ENCODE results near the gene GATA1. TPM values are rescaled to one million over a fixed set of nuclear protein-coding genes. Genes with fewer than 3 reads are reported as not detected.

GATA1 gene
- total RNA-seq, 4 donors from 2014 or later: not detected

DNA sequence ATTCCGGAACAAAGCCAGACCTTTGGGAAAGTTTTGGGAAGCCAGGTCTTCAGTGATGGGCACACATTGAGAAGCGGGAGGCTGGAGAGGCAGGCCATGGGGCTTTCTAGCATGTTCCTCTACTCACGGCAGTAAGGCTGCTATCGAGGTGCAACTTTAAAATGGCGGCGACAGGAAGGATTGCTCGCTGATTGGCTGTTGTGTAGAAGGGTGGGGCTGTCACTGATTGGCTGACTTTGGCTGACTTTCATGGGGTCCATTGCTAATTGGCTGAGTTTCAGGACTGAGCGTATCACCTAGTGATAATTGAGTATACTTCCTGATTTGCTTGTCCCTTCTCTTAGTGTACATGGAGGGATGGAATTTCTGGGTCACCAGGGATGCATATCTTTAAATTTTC, 44.6 kb upstream of the GATA1 start:
- TF ChIP-seq CTCF (IDR thresholded peaks at IDR 0.05) (no peak), POLR2A (IDR thresholded peaks at IDR 0.05) (no peak), EP300 (IDR thresholded peaks at IDR 0.05; ENCODE audit: low read depth) (no peak), POLR2AphosphoS5 (IDR thresholded peaks at IDR 0.05) (no peak)
- DNase-seq: no peak
- no peak overlapping the region for H3K27ac ChIP-seq
- no peaks in the 10 kb centered on the region for H3K36me3 ChIP-seq
- H3K4me1 ChIP-seq: peaks cover 0 to 6% (median 0%) of the 10 kb centered on the region in 4 donors
- in situ Hi-C loops (cut with MboI; ENCODE audit: low pct_ligation_motif_present in 1 of 4, low pct_unique_long_range_greater_than_20kb in 1 of 4, low sequenced_read_pairs in 3 of 4): no loop called here
- 95% methylated on average over 8 of the region's 8 CpGs; no CpG with 5 or more reads in 1 of the 2 donors for WGBS, 2 donors (ENCODE audit: low coverage in 1 of 2)
- intact Hi-C loops (cut with DNase I; ENCODE audit: low total_unique reads): no loop called here
- no peaks in the 10 kb centered on the region for H3K27me3 ChIP-seq
- H3K9me3 ChIP-seq: no peaks in the 10 kb centered on the region
- H3K4me3 ChIP-seq: no peak overlapping the region

GRCh38 chrX:48745222-48745621, 41.2 kb upstream of the GATA1 start:
- intact Hi-C loops (cut with DNase I; ENCODE audit: low total_unique reads): no loop called here
- no peak for TF ChIP-seq EP300 (IDR thresholded peaks at IDR 0.05; ENCODE audit: low read depth)
- Histone ChIP-seq H3K4me1 (no peaks in the 10 kb centered on the region), H3K36me3 (no peaks in the 10 kb centered on the region), H3K27me3 (no peaks in the 10 kb centered on the region), H3K27ac (no peak overlapping the region), H3K4me3 (no peak overlapping the region), H3K9me3 (no peaks in the 10 kb centered on the region)
- in situ Hi-C loops (cut with MboI; ENCODE audit: low pct_ligation_motif_present in 1 of 4, low pct_unique_long_range_greater_than_20kb in 1 of 4, low sequenced_read_pairs in 3 of 4): no loop called here
- WGBS, 2 donors (ENCODE audit: low coverage in 1 of 2): 81% methylated on average over 4 of the region's 4 CpGs; no CpG with 5 or more reads in 1 of the 2 donors
- DNase-seq: no peak

DNA sequence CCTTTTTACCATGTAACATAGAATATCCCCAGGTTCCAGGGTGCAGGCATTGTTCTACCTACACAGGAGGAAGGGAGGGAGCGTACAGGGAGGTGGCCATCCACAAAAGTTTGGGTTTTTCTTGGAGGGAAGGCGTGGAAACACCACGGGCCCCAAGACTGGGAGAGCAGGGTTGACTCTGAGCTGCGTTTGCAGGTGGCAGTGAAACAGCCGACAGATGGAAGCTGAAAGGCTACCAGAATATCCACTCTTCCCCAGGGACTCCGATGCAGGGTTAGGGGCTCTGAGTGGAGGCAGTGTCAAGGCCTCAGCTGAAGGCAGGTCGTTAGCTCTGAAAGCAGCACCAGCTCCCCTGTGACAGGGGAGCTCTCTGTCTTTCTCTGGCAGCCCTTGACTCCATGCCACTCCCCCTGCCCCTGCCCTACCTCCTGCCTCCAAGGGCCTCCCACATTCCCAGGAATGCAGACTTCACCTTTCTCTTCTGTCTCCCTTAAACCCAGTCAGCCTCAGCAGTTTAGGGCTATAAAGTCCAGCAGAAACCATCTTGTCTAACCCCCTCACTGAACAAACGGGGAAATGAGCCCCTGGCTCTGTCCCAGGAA, 38.9 kb upstream of the GATA1 start:
- in situ Hi-C loops (cut with MboI; ENCODE audit: low pct_ligation_motif_present in 1 of 4, low pct_unique_long_range_greater_than_20kb in 1 of 4, low sequenced_read_pairs in 3 of 4) (no loop called here), intact Hi-C loops (cut with DNase I; ENCODE audit: low total_unique reads) (no loop called here)
- H3K36me3 ChIP-seq: no peaks in the 10 kb centered on the region
- H3K27me3 ChIP-seq: no peaks in the 10 kb centered on the region
- H3K9me3 ChIP-seq: no peaks in the 10 kb centered on the region
- WGBS, 2 donors (ENCODE audit: low coverage in 1 of 2): 69% methylated on average over 8 of the region's 8 CpGs; no CpG with 5 or more reads in 1 of the 2 donors
- H3K4me3 ChIP-seq: no peak overlapping the region
- DNase-seq: no peak
- TF ChIP-seq POLR2AphosphoS5 (IDR thresholded peaks at IDR 0.05): no peak
- TF ChIP-seq EP300 (IDR thresholded peaks at IDR 0.05; ENCODE audit: low read depth): no peak
- TF ChIP-seq POLR2A (IDR thresholded peaks at IDR 0.05): no peak
- TF ChIP-seq CTCF (IDR thresholded peaks at IDR 0.05): no peak
- H3K27ac ChIP-seq: no peak overlapping the region
- H3K4me1 ChIP-seq: no peaks in the 10 kb centered on the region

DNA sequence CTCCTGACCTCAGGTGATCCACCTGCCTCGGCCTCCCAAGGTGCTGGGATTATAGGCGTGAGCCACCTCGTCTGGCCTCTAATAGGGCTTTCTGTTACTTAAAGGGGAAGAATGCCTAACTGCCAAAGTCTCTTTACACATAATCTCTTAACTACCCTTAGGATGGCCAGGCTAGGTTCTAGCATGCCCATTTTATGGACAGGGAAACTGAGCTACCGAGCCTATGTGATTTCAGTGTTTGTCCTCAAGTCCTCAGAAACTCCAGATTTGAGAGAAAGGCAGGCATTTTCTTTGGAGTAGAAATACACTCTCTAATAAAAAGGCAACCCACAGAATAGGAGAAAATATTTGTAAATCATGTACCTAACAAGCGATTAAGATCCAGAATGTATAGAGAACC, 37.2 kb upstream of the GATA1 start:
- no peaks in the 10 kb centered on the region for H3K36me3 ChIP-seq
- intact Hi-C loops (cut with DNase I; ENCODE audit: low total_unique reads): no loop called here
- H3K27me3 ChIP-seq: no peaks in the 10 kb centered on the region
- no peak overlapping the region for H3K27ac ChIP-seq
- TF ChIP-seq CTCF (IDR thresholded peaks at IDR 0.05) (no peak), POLR2AphosphoS5 (IDR thresholded peaks at IDR 0.05) (no peak), EP300 (IDR thresholded peaks at IDR 0.05; ENCODE audit: low read depth) (no peak)
- no peaks in the 10 kb centered on the region for H3K4me1 ChIP-seq
- 91 to 100% methylated on average over 1 to 5 of the region's 5 CpGs for WGBS, 2 donors (ENCODE audit: low coverage in 1 of 2)
- DNase-seq: no peak
- in situ Hi-C loops (cut with MboI; ENCODE audit: low pct_ligation_motif_present in 1 of 4, low pct_unique_long_range_greater_than_20kb in 1 of 4, low sequenced_read_pairs in 3 of 4): no loop called here
- H3K9me3 ChIP-seq: no peaks in the 10 kb centered on the region
- no peak overlapping the region for H3K4me3 ChIP-seq

- H3K27ac ChIP-seq: no peak overlapping the region
- in situ Hi-C loops (cut with MboI; ENCODE audit: low pct_ligation_motif_present in 1 of 4, low pct_unique_long_range_greater_than_20kb in 1 of 4, low sequenced_read_pairs in 3 of 4): no loop called here
- H3K9me3 ChIP-seq: no peaks in the 10 kb centered on the region
- no peak for TF ChIP-seq POLR2AphosphoS5 (IDR thresholded peaks at IDR 0.05)
- DNase-seq: no peak
- 79 to 90% methylated on average over 3 of the region's 3 CpGs for whole genome bisulfite sequencing, 2 donors (ENCODE audit: low coverage in 1 of 2)
- H3K27me3 ChIP-seq: no peaks in the 10 kb centered on the region
- intact Hi-C loops (cut with DNase I; ENCODE audit: low total_unique reads): no loop called here
- no peak overlapping the region for H3K4me3 ChIP-seq
- H3K4me1 ChIP-seq: no peaks in the 10 kb centered on the region
- H3K36me3 ChIP-seq: no peaks in the 10 kb centered on the region
Measured at GRCh38 chrX:48751343-48751742, 35.0 kb upstream of the GATA1 start.

Measured in transverse colon (tissue), 4 donors.